Kidney (tissue), 14 donors: Measurements from ENCODE around the gene RHEX. TPM values are rescaled to one million over a fixed set of nuclear protein-coding genes. Genes with fewer than 3 reads are reported as not detected.
A peak's percentile ranks its signal among the peaks of the same experiment; 100 is the strongest.

Experiments used
- DNase-seq, 5 donors: peaks; one replicate each; pipeline ENCODE4 v3.0.0-alpha.2; 2013 to 2020
- FAIRE-seq: peaks from 2 replicates; lab custom pipeline; 2012; peaks lifted over from hg19 to GRCh38; lab: Jason Lieb, UNC
- H3K27ac ChIP-seq, 2 donors: one replicate each; pipeline ENCODE4 v1.7.0; 2013; ENCODE audit warnings: low read depth in 2 of 2, low read length in 2 of 2, inconsistent platforms in 1 of 2
- H3K27me3 ChIP-seq: one replicate; pipeline ENCODE4 v1.7.1; 2013; ENCODE audit warnings: low read length, inconsistent platforms; ENCODE audit not compliant: control insufficient read depth, insufficient read depth
- H3K36me3 ChIP-seq, 3 donors: one replicate each; pipeline versions ENCODE4 v1.7.0 to v1.7.1; 2013; ENCODE audit warnings: low read length in 3 of 3, control low read depth in 1 of 3, inconsistent platforms in 1 of 3; ENCODE audit not compliant: insufficient read depth in 3 of 3, control insufficient read depth in 2 of 3
- H3K4me1 ChIP-seq, 3 donors: one replicate each; pipeline versions ENCODE4 v1.7.0 to v1.7.1; 2013; ENCODE audit warnings: low read length in 3 of 3, inconsistent platforms in 1 of 3, low read depth in 1 of 3; ENCODE audit not compliant: control insufficient read depth in 2 of 3, insufficient read depth in 2 of 3
- H3K4me3 ChIP-seq, 3 donors: one replicate each; pipeline versions ENCODE4 v1.7.0 to v1.8.1; 2013; ENCODE audit warnings: low read length in 3 of 3, control low read depth in 1 of 3, inconsistent platforms in 1 of 3
- H3K9ac ChIP-seq, 3 donors: one replicate each; pipeline versions ENCODE4 v1.7.0 to v1.7.1; 2013; ENCODE audit warnings: low read length in 3 of 3, control low read depth in 1 of 3, inconsistent platforms in 1 of 3
- H3K9me3 ChIP-seq, 3 donors: one replicate each; pipeline versions ENCODE4 v1.7.0 to v1.7.1; 2013; ENCODE audit warnings: low read length in 3 of 3, control low read depth in 1 of 3, inconsistent platforms in 1 of 3; ENCODE audit not compliant: control insufficient read depth in 2 of 3, insufficient read depth in 1 of 3
- intact Hi-C: fragments of 100-400 bp; cut with DNase I; formaldehyde crosslinking; loops from one replicate; pipeline ENCODE4 v1.11.1; 2022
- polyA plus RNA-seq: library from polyadenylated mRNA; stranded (reverse); fragments of 350-450 nt; fragmentation: Illumina TruSeq; extraction: RNeasy Lipid Tissue Mini Kit (QIAGEN cat#74804); gene quantifications from one replicate; pipeline ENCODE4 v1.2.3, GENCODE V29; 2014; ENCODE audit warnings: low read depth, low replicate concordance; ENCODE audit not compliant: insufficient read depth
- total RNA-seq: library from RNA; stranded (reverse); fragmentation: NEBNext Ultra II Directional; extraction: Animal tissue kit (Norgen Biotek cat#: 25700); gene quantifications from one replicate; pipeline ENCODE4 v1.2.1, GENCODE V29; 2021
- TF ChIP-seq, protein P1 (sequence below): IDR thresholded peaks from 3 replicates; pipeline ENCODE4 v1.5.1; 2012; ENCODE audit warnings: mild to moderate bottlenecking, moderate library complexity, borderline replicate concordance; ENCODE audit not compliant: insufficient read depth; ENCODE audit errors: extremely low read depth
- donor health status: control.
- donor health status: control.
- donor health status: control.
- donor health status: control.
- donor health status: control.
- donor health status: DM: yes; HTN: yes; CAD: no.
- donor health status: Normal renal cell carcinoma (clear cell type).

RHEX gene
- total and polyA plus RNA-seq, 2 donors from 2014 or later = 10.2 to 39.5 TPM

DNA sequence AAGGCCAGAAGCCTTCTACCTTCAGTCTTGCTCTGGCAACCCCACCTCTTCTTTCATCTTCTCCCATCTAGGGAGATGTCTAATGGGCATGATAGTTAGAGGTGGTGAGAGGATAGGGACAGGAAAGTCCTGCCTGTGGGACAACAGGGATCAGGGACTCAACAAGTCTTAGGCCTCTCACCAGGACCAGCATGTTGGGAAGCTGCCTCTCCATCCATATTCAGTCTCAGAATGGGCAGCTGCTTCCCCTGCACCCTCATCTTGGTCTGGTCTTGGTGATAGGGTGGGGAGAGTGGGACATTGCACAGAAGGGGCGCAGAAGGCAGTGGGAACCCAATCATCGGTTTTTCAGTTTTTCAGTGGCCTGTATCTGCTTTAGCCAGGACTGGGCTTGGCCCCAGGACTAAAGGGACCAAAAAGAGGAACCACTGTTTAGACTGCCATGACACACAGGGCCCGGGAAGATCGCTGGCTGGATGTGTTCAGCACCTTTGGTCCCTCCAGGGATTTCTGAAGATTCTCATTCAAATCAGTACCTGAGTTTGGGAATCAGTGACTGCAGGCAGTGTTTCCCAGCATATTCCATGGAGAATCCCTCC, 12.7 kb downstream of the RHEX start:
- TF ChIP-seq, protein P1, sequence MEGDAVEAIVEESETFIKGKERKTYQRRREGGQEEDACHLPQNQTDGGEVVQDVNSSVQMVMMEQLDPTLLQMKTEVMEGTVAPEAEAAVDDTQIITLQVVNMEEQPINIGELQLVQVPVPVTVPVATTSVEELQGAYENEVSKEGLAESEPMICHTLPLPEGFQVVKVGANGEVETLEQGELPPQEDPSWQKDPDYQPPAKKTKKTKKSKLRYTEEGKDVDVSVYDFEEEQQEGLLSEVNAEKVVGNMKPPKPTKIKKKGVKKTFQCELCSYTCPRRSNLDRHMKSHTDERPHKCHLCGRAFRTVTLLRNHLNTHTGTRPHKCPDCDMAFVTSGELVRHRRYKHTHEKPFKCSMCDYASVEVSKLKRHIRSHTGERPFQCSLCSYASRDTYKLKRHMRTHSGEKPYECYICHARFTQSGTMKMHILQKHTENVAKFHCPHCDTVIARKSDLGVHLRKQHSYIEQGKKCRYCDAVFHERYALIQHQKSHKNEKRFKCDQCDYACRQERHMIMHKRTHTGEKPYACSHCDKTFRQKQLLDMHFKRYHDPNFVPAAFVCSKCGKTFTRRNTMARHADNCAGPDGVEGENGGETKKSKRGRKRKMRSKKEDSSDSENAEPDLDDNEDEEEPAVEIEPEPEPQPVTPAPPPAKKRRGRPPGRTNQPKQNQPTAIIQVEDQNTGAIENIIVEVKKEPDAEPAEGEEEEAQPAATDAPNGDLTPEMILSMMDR = no peak
- no peaks in the 10 kb centered on the region for H3K9me3 ChIP-seq
- FAIRE-seq (no peak), DNase-seq (no peak)
- H3K9ac ChIP-seq = no peak overlapping the region
- no peaks in the 10 kb centered on the region for H3K36me3 ChIP-seq
- no peak overlapping the region for H3K27ac ChIP-seq
- H3K4me3 ChIP-seq = no peak overlapping the region
- no peaks in the 10 kb centered on the region for H3K4me1 ChIP-seq
- intact Hi-C loops = no loop called here
- no peaks in the 10 kb centered on the region for H3K27me3 ChIP-seq

DNA sequence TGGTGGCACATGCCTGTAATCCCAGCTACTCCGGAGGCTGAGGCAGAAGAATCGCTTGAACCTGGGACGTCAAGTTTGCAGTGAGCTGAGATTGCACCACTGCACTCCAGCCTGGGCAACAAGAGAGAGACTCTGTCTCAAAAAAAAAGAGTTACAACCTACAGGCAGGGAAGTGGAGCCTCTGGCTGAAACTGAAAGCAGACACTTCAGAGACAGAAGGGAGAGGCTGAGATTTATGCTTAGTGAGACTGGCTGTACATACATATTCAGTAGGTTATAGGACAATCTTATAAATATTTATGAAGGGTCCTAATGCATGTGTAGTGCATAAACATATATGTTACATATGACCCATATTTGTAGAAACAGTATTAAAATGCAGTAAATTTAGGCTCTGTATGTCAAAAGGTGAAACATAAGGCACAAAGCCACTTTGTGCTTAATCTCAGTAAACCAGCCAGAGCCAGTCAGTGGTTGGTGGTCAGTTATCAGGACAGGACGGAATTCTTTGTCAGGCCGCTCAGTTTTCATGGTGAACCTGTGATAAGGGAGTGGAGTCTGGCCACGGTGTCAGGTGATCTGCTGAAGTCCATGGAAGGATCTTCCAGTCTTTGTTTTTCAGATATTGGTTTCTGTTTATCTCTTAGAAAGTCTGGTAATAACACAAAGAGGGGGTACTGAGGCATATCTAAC, 13.7 kb downstream of the RHEX start:
- H3K36me3 ChIP-seq = no peaks in the 10 kb centered on the region
- H3K27ac ChIP-seq = no peak overlapping the region
- no peak overlapping the region for H3K4me3 ChIP-seq
- H3K9me3 ChIP-seq = no peaks in the 10 kb centered on the region
- intact Hi-C loops = no loop called here
- no peak overlapping the region for H3K9ac ChIP-seq
- H3K4me1 ChIP-seq = no peaks in the 10 kb centered on the region
- H3K27me3 ChIP-seq = no peaks in the 10 kb centered on the region
- DNase-seq (peak in 2 of 5 donors; percentile 25 to 31), FAIRE-seq (no peak)
- TF ChIP-seq, protein P1 = no peak

DNA sequence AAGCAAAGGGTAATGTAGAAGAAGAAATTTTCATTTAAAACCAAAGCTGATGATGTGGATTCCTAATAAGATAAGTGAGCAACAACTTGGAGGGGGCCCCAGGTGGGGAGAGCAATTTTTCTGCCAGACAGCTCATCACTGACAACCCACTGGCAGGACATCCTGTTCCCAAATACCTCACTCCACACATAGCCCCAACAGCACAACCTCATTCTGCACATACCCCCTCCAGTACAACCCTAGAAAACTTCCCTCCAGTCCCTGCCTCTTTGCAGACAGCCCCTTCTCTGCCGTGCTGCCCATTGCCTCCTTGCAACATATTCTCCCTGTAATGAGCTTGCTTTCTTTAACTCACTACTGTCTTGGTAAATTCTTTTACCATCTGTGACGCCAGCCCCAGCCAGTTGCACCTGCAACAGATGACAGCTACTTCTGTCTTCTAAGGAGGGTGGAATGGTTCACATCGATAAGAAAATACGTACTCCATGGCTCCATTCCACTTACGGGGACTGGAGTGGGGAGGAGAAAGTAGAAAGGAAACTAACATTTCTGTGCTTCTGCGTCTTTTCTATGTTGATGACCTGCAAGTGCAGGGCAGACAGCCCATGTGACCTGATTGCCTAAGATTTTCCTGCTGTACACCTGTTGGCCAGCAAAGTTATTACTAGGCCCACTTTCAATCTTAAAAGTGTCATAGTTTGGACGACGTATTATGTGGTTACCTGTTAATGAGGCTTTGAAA, 14.7 kb downstream of the RHEX start:
- no peak overlapping the region for H3K27ac ChIP-seq
- H3K36me3 ChIP-seq = no peaks in the 10 kb centered on the region
- H3K27me3 ChIP-seq = no peaks in the 10 kb centered on the region

More for the DNA sequence above, 14.7 kb downstream of the RHEX start:
- FAIRE-seq (no peak), DNase-seq (no peak)
- no peak overlapping the region for H3K9ac ChIP-seq
- no peaks in the 10 kb centered on the region for H3K4me1 ChIP-seq
- intact Hi-C loops = no loop called here
- H3K4me3 ChIP-seq = no peak overlapping the region
- no peaks in the 10 kb centered on the region for H3K9me3 ChIP-seq
- TF ChIP-seq, protein P1 = no peak
